Measurements from ENCODE around the gene MRTFB.
"Not testable (repeated sequence)": the region's sequence is repeated elsewhere in the genome, so short reads cannot be mapped to it uniquely, and the experiment has no call there.

The MRTFB gene

DNA sequence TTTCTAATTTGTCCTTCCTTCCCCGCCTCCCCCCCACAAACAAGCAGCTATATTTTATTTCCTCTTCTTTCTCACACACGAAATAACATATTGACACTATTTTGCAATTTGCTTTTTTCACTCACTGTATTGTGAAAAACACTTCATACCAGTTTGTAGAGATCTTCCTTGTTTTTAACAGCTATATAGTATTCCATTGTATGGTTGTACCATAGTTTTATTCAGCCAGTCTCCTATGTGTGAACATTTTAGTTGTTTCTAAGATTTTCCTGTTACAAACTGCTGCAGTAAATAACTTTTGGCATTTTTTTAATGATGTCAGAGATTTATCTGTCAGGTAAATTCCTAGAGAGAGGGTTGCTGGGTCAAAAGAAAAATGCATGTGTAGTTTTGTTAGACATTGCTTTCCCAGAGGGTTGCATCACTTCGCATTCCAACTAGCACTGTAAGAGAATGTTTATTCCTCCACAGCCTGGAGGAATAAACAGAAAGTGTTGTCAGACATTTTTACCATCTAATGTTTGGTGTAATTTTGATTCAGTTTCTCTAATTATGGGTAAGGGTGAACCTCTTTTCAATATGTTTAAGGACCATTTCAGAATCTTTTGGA, 101.2 kb downstream of the MRTFB start:
- Mint-ChIP-seq H3K27ac (no peak overlapping the region), H3K27me3 (no peaks in the 10 kb centered on the region), H3K36me3 (peaks cover 36% of the 10 kb centered on the region), H3K4me3 (no peak overlapping the region), H3K9me3 (no peaks in the 10 kb centered on the region), H3K4me1 (peaks cover 5% of the 10 kb centered on the region)
- no peak for ATAC-seq

GRCh38 chr16:14175086-14175485, 104.0 kb downstream of the MRTFB start:
- Mint-ChIP-seq H3K27ac (no peak overlapping the region), H3K4me3 (no peak overlapping the region), H3K36me3 (peaks cover 45% of the 10 kb centered on the region), H3K4me1 (no peaks in the 10 kb centered on the region), H3K9me3 (no peaks in the 10 kb centered on the region), H3K27me3 (no peaks in the 10 kb centered on the region)
- no peak for ATAC-seq

GRCh38 chr16:14177704-14178103, 106.6 kb downstream of the MRTFB start:
- Mint-ChIP-seq H3K4me3 (no peak overlapping the region), H3K4me1 (no peaks in the 10 kb centered on the region), H3K27ac (no peak overlapping the region), H3K9me3 (no peaks in the 10 kb centered on the region), H3K27me3 (no peaks in the 10 kb centered on the region), H3K36me3 (peaks cover 28% of the 10 kb centered on the region)
- no peak for ATAC-seq

DNA sequence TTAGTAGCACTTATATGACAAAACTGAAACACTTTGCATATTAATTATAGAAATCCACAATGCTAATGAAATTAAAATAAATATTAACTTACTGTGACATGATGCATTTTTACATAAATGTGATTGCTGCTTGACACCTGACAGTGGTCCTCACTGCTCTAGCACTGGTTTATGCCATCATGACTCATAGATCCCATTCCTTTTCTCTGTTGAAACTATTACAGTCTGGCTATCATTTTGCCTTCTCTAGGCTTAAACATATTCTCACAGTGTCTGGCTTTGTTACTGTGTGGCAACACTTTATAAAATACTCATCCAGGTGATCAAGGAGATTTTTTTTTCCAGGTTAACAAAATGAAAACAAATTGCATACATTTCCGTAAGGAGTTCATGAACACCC, 108.0 kb downstream of the MRTFB start:
- no peaks in the 10 kb centered on the region for H3K27me3 Mint-ChIP-seq
- H3K36me3 Mint-ChIP-seq = peaks cover 19% of the 10 kb centered on the region

DNA sequence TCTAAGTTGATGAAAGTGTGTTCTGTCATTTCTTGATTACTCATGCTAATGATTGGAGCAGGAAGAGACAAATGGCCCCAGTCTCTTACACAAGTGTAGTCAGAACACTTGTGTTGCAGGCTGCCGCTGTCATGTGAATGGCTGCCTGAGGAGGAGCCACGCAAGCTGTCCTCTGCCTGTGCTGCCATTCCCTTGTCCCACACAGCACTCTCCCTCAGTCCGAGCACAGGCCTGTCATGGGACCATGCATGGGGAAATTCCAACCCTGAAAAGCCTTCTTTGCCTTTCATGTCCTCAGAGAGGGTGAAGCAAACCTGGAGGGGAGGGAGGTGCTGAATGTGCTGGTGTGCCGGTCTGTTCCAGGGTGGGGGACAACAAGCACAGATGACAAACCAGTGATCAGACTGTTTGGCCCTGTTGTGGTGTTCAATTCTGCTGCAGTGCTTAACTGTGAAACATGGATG, 109.4 kb downstream of the MRTFB start:
- H3K4me3 Mint-ChIP-seq = no peak overlapping the region
- H3K27ac Mint-ChIP-seq = no peak overlapping the region
- ATAC-seq = no peak

More for the DNA sequence above, 108.0 kb downstream of the MRTFB start:
- no peaks in the 10 kb centered on the region for H3K4me1 Mint-ChIP-seq
- ATAC-seq = no peak
- H3K27ac Mint-ChIP-seq = no peak overlapping the region
- H3K9me3 Mint-ChIP-seq = no peaks in the 10 kb centered on the region
- no peak overlapping the region for H3K4me3 Mint-ChIP-seq

DNA sequence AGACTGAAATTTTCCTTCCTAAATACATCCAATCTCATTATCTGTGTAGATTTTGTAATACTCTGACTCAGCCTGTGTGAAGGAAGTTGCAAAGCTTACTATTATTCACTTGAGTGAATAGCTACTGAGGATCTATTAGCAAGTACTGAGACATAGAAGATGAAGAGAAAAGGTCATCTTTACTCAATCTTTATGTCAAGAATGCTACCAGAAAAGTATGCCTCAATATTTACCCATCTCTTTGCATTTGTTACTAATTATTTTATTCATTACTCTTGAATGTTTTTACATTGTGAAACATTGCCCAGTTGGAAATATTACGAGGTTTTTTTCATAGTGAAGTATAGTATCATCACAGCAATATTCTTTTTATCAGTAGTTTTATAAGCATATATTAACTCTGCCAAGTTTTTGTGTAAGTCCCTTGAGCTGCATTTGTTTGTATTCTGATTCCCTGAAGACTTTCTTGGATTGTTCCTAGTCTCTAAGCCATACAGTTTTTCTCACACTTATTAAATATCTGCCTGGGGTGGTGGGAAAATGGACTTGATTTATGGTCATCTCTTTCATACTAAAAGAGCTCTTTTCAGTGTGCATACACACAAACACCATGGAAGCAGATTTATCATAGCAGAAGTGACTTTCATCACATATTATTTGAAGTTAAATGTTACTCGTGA, 110.4 kb downstream of the MRTFB start:
- no peak overlapping the region for H3K4me3 Mint-ChIP-seq
- no peak for ATAC-seq
- H3K9me3 Mint-ChIP-seq = no peaks in the 10 kb centered on the region
- H3K4me1 Mint-ChIP-seq = no peaks in the 10 kb centered on the region
- H3K36me3 Mint-ChIP-seq = peaks cover 9% of the 10 kb centered on the region
- H3K27me3 Mint-ChIP-seq = no peaks in the 10 kb centered on the region
- H3K27ac Mint-ChIP-seq = no peak overlapping the region

More for the DNA sequence above, 109.4 kb downstream of the MRTFB start:
- Mint-ChIP-seq H3K36me3 (peaks cover 9% of the 10 kb centered on the region), H3K4me1 (no peaks in the 10 kb centered on the region), H3K27me3 (no peaks in the 10 kb centered on the region), H3K9me3 (no peaks in the 10 kb centered on the region)

DNA sequence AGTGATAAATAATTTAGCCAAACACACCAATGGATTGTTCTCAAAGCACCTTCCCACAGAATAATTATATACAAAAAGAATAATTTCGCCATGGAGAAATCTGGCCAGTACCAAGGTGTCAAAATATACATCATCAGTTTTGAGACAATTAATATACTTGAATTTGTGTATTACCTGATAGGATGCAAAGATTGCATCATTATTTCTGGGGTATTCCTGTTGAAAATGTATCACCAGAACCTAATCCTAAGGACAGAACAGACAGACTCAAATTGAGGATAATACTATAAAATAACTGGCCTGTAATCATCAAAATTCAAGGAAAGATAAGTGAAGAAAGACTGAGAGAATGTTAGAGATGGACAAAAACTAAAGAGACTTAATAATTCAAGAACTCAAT, 111.9 kb downstream of the MRTFB start:
- Mint-ChIP-seq H3K36me3 (peaks cover 4% of the 10 kb centered on the region), H3K4me1 (peaks cover 3% of the 10 kb centered on the region), H3K27ac (no peak overlapping the region), H3K27me3 (no peaks in the 10 kb centered on the region), H3K4me3 (no peak overlapping the region), H3K9me3 (no peaks in the 10 kb centered on the region)
- no peak for ATAC-seq

DNA sequence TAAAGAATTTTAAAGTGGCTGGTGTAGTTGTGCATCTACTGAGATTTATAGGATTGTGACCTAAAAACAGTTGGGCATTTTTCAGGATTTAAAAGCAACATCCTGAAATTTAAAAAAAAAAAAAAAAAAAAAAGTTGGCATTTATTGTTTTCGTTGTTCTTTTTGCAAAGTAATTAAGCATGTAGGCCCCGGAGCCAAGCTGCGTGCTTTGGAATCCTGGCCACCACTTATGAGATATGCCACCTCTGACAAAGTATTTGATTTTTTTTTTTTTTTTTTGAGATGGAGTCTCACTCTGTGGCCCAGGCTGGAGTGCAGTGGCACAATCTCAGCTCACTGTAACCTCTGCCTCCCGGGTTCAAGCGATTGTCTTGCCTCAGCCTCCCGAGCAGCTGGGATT, 112.8 kb downstream of the MRTFB start:
- not testable (repeated sequence) for H3K9me3 Mint-ChIP-seq, H3K4me1 Mint-ChIP-seq, ATAC-seq, H3K4me3 Mint-ChIP-seq, H3K27ac Mint-ChIP-seq, H3K36me3 Mint-ChIP-seq, H3K27me3 Mint-ChIP-seq

GRCh38 chr16:14186007-14186794, 115.1 kb downstream of the MRTFB start:
- Mint-ChIP-seq H3K4me1 (peaks cover 9% of the 10 kb centered on the region), H3K27ac (peak overlapping the region; percentile 17), H3K27me3 (no peaks in the 10 kb centered on the region), H3K9me3 (no peaks in the 10 kb centered on the region), H3K36me3 (no peaks in the 10 kb centered on the region), H3K4me3 (no peak overlapping the region)
- no peak for ATAC-seq

- Mint-ChIP-seq H3K27ac (peak overlapping the region; percentile 17), H3K9me3 (no peaks in the 10 kb centered on the region), H3K36me3 (no peaks in the 10 kb centered on the region), H3K4me3 (no peak overlapping the region), H3K27me3 (no peaks in the 10 kb centered on the region), H3K4me1 (peaks cover 9% of the 10 kb centered on the region)
- ATAC-seq = no peak
These were observed 115.7 kb downstream of the MRTFB start for GRCh38 chr16:14186795-14187221.

GRCh38 chr16:14187517-14188338, 116.6 kb downstream of the MRTFB start:
- no peaks in the 10 kb centered on the region for H3K27me3 Mint-ChIP-seq

GRCh38 chr16:14193316-14193871, 122.3 kb downstream of the MRTFB start:
- H3K27me3 Mint-ChIP-seq = no peaks in the 10 kb centered on the region
- H3K9me3 Mint-ChIP-seq = no peaks in the 10 kb centered on the region
- peak overlapping the region; percentile 35 for H3K4me3 Mint-ChIP-seq
- peak overlapping the region; percentile 72 for H3K27ac Mint-ChIP-seq
- H3K4me1 Mint-ChIP-seq = peaks cover 22% of the 10 kb centered on the region
- H3K36me3 Mint-ChIP-seq = no peaks in the 10 kb centered on the region
- ATAC-seq = peak; percentile 62

More at GRCh38 chr16:14187517-14188338, 116.6 kb downstream of the MRTFB start:
- H3K4me3 Mint-ChIP-seq = no peak overlapping the region
- no peaks in the 10 kb centered on the region for H3K9me3 Mint-ChIP-seq
- H3K4me1 Mint-ChIP-seq = peaks cover 9% of the 10 kb centered on the region
- no peak for ATAC-seq
- no peaks in the 10 kb centered on the region for H3K36me3 Mint-ChIP-seq
- no peak overlapping the region for H3K27ac Mint-ChIP-seq

- Mint-ChIP-seq H3K4me3 (no peak overlapping the region), H3K27me3 (no peaks in the 10 kb centered on the region), H3K4me1 (peaks cover 21% of the 10 kb centered on the region), H3K36me3 (peaks cover 12% of the 10 kb centered on the region), H3K27ac (no peak overlapping the region), H3K9me3 (no peaks in the 10 kb centered on the region)
- no peak for ATAC-seq
These were observed 123.6 kb downstream of the MRTFB start for GRCh38 chr16:14194721-14195120.

DNA sequence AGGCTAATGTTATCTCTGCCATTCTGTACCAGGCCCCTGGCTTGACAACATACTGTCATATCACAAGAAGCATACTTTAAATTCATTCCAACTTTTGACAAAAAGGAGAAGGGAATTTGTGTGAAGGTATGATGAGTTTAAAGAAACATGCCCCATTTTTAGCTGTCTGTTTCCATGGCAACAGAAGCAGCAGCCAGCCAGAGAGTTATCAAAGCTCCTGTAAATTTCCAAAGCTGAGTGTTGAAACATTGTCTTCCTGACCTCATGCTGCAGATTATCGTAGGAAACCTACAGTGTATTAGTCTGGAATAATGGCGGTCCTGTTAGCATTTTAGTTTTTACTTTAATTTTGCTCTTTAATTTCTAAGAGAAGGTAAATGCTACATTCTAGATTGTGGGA, 124.9 kb downstream of the MRTFB start:
- peaks cover 17% of the 10 kb centered on the region for H3K36me3 Mint-ChIP-seq
- no peak for ATAC-seq
- H3K4me3 Mint-ChIP-seq = no peak overlapping the region
- H3K27ac Mint-ChIP-seq = no peak overlapping the region
- H3K9me3 Mint-ChIP-seq = no peaks in the 10 kb centered on the region
- peaks cover 21% of the 10 kb centered on the region for H3K4me1 Mint-ChIP-seq
- H3K27me3 Mint-ChIP-seq = no peaks in the 10 kb centered on the region

- Mint-ChIP-seq H3K4me3 (no peak overlapping the region), H3K36me3 (peaks cover 17% of the 10 kb centered on the region), H3K4me1 (peaks cover 21% of the 10 kb centered on the region), H3K9me3 (no peaks in the 10 kb centered on the region), H3K27ac (no peak overlapping the region), H3K27me3 (no peaks in the 10 kb centered on the region)
- ATAC-seq = no peak
These were observed 125.4 kb downstream of the MRTFB start for GRCh38 chr16:14196539-14196938.
